ENCODE results near the gene MRPL22.
"Not testable (repeated sequence)": the region's sequence is repeated elsewhere in the genome, so short reads cannot be mapped to it uniquely, and the experiment has no call there.

Gene MRPL22

DNA sequence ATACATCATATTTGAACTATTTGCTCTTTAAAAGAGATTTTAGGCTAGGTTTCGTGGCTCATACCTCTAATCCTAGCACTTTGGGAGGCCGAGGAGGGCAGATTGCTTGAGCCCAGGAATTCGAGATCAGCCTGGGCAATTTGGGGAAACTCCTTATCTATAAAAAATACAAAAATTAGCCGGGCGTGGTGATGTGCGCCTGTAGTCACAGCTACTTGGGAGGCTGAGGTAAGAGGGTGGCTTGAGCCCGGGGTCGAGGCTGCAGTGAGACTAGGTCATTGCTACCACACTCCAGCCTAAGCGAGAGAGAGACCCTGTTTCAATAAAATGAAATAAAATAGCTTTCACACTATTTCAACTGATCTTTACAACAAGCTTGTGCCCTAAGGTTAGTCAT lies 500 bp upstream of the MRPL22 start:
- no peak for DNase-seq (ENCODE audit: low read depth, low spot score)

DNA sequence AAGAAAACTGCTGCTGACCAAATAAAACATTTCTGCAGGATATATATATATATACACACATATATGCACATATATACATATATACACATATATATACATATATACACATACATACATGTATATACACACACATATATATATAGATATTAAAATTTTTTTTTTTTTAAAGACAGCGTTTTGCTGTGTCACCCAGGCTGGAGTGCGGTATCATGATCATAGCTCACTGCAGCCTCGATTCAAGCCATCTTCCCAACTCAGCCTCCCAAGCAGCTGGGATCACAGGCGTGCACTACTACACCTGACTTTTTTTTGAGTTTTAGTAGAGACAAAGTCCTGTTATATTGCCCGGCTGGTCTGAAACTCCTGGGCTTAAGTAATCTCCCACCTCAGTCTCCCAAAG lies 2.7 kb downstream of the MRPL22 start:
- DNase-seq (ENCODE audit: low read depth, low spot score) = no peak

DNA sequence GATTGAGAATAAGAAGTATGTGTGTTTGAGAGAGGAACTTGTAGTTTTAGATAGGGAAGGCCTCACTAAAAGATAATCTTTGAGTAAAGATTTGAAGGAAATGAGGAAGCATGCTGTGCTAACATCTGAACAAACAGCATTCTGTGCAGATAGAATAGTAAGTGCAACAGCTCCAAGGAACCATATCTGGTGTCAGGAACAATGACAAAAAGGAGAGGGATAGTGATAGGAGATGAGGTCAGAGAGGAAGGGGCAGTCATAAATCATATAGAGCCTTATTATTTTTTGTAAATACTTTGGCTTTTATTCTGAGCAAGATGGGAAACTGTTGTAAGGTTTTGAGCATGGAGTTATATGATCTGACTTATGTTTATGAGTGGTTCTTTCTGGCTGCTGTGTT lies 3.8 kb downstream of the MRPL22 start:
- no peak for DNase-seq (ENCODE audit: low read depth, low spot score)

DNA sequence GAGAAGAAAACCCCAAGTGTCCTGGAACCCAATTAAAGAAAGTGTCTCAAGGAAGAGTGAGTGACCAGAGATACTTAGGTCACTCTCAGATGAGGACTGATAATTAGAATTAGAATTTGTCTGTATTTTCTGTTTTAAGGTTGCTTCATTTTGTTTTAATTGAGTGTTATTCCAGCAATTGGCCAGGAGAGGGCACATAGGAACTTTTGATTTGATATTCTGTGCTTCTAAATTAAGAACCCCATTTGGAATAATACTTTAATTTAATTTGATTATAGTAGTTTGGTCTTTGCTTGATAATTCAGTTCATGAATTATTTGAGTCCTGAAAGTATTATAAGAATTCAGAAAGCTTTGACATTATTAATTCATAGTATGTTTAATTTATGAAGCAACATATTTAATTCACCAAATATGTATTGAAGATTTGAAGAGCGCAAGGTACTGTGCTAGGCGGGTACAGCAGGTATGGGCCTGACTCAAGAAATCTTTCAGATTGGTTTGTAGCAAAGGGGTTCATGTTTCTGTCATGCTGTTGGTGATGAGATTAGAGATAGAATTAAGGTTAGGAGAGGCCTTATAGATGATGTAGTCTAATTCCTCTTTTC lies 4.9 kb downstream of the MRPL22 start:
- DNase-seq (ENCODE audit: low read depth, low spot score) = peak; percentile 28

DNA sequence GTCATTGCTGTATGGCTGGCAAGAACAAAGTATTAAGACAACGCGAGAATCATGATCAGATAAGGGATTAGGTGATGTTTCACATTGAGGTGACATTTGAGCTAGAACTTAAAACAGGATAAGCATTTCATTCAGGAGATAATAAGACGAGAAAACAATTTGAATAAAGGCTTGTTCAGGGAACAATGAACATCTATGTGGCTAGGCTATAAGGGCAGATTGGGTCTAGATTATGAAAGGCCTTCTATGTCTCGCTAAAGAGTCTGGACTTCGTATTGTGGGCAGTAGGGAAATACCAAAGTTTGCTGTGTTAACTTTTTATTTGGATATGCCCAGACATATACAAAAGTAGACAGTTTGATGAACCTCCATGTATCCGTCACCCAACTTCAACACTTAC lies 6.9 kb downstream of the MRPL22 start:
- no peak for DNase-seq (ENCODE audit: low read depth, low spot score)

DNA sequence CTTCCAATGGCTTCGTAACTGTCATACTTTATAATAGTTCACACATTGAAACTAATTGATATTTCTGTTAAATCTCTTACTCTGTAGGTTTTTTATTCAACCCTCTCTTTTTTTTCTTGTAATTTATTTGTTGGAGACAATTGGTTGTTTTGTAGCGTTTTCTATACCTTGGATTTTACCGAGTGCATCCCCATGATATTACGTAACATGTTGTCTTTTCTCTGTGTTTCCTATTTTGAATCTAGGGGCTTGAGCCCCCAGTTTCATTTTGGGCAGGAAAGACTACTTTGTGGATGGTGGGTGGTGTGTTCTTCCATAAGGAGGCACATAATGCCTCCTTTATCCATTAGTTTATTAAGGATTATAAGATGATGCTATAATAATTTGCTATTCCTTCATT lies 7.4 kb downstream of the MRPL22 start:
- no peak for DNase-seq (ENCODE audit: low read depth, low spot score)

DNA sequence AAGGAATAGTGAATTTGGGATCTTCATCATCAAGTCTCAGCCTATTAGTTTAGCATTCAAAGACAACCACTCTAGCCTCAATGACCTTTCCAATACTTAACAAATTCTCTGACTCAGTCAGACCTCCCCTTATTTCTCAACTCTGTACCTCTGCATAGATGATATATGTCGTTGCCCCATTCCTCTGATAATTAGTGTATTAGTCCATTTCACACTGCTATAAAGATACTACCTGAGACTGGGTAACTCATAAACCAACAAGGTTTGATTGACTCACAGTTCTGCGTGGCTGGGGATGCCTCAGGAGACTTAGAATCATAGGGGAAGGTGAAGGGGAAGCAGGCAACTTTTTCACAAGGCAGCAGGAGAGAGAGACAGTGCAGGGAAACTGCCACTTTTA lies 8.9 kb downstream of the MRPL22 start:
- no peak for DNase-seq (ENCODE audit: low read depth, low spot score)

DNA sequence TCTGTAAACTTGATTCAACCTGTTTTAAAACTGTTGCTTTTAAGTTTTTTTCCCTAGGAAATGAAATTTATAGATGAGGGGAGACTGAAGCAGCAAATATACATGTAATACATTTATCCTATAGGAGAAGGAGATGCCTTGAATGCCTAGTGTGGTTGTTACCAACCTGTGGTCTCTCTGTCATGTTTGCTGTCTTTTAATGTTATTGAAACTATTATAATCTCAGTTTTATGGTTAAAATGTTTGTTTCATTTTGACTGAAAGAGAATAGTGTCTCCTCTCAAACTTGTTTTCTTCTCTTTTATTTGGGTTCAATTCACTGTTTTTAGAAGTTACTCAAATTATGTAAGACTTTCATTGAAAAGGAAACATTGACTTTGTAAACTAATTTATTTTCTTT lies 15.8 kb downstream of the MRPL22 start:
- DNase-seq (ENCODE audit: low read depth, low spot score) = no peak

DNA sequence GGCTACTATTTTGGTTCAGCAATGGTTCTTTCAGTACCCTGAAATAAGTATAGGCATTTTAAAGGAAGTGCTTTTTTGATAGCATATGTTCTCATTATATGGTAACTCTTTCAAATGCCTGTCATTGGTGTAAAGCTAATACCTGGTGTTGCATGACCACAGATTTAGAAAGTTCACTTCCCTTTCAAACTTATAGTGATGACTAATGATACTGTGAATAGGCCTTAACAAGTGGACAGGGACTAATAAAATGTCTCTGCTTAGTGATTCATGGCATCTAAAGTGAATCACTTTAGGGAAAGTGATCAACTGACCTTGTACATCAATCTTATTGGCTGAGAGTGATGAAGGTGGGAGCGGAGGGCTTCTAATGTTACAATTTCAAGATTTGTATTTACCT lies 21.6 kb downstream of the MRPL22 start:
- DNase-seq (ENCODE audit: low read depth, low spot score) = peak; percentile 7

DNA sequence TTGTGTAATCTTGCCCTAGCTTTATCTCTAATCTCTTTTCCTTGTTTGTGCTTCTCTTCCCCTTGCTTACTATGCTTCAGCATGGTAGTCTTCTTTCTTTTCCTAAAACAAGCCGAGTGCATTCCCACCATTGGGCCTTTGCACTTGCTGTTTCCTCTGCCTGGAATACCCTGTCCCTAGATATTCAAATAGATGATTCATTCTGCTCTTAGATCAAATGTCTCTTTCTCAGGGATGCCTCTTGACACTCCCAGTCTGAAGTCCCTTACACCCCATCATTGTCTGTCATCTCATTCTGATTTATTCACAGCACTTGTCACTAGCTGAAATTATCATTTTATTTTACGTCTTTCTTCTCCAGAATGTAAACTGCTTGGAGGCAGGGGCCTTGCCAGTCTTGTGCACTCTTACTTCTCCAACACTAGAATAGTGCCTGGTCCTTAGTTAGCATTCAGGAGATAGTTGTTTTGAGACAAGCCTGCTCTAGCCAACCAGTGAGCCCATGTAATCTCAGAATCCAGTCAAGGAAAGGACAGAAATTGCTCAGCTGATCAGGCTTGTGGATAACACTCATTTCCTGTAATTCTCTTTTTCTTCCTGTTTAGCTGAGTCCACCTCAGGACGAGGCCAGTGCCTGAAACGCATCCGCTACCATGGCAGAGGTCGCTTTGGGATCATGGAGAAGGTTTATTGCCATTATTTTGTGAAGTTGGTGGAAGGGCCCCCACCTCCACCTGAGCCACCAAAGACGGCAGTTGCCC lies 25.4 kb downstream of the MRPL22 start:
- no peak for DNase-seq (ENCODE audit: low read depth, low spot score)

DNA sequence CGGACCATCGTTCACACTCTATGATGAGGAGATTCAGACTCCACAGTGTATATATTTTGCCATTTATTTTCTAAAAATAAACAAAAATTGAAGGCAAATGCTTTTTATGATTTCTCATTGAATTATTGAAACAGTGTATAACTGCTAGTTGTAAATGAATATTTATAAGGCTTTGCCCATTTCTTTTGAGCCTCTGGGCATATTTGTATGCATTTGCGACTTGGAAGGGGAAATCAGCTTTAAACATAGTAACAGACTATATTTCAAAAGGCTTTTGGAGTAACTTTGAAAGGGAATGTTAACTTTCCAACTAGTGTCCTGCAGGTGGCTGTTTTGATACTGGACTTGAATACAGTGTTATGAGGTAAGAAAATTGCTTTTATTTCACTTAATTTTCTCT lies 26.0 kb downstream of the MRPL22 start:
- DNase-seq (ENCODE audit: low read depth, low spot score) = no peak

DNA sequence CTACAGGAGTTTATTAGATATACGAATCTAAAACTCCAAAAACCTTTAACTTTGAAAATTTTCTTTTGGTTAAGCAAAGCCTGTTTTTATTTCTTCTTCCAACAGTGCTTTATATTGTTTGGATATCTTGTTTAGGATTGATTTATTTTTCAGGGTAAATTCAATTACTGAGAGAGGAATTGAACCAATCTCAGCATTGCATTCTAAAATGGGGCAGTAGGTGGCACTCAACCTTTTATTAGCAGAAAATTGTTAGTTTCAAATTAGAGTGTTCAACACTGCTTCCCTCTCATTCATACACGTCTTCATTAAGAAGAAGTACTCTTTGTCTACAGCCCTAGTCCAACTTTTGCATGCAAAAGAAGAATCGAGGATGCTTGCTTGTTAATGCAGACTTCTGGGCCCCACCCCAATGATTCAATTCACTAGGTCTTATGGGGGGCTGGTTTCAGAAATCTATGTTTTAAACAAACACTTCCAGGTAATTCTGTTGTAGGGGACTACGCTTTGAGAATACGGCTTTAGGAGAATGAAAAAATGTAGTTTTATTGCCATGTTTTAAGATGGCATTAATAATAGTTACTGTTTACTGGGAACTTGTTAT lies 26.6 kb downstream of the MRPL22 start:
- peak; percentile 17 for DNase-seq (ENCODE audit: low read depth, low spot score)

DNA sequence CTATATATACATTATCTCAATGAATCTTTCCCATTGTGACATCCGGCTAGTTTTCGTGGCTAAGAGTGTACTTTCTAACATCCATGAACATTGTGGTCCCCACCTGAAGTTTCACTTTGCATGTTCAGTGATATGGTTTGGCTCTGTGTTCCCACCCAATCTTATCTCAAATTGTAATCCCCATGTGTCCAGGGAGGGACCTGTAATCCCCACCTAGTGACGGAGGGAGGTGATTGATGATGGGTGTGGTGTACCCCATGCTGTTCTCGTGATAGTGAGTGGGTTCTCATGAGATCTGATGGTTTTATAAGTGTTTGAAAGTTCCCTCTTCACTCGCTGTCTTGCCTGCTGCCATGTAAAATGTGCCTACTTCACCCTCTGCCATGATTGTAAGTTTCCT lies 28.1 kb downstream of the MRPL22 start:
- no peak for DNase-seq (ENCODE audit: low read depth, low spot score)

DNA sequence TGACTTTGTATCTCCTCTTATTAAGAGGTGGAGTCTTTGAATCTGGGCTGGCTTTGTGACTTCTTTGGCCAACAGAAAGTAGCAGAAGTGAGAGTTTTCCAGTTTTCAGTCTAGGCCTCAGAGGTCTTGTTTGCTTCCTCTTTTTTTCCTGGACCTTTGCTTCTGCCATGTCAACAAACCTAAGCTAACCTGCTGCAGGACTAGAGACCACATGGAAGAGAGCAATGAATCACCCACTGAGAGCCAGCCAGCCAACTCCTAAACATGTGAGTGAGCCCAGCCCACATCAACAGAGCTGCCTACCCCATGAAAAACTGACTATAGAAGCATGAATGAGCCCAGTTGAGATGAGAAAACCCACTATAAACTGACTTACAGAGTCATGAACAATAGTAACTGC lies 29.9 kb downstream of the MRPL22 start:
- peak; percentile 51 for DNase-seq (ENCODE audit: low read depth, low spot score)

DNA sequence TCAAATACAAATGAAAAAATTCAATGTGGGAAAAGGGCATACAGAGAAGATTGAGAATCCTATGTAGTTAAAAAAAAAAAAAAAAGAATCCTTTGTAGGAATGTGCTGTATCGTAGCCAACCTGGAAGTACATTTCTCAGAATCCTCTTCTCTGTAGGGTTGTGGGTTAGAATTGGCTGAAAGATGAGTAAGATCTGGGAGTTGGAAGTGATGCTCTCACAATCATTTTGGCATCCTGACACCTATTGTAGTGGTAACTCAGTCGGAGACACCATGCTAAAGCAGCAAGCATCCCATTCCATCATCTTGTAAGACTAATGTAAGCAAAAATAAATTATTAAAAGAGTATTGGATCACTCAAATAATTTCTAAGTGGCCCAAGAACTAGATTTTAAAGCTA lies 30.6 kb downstream of the MRPL22 start:
- DNase-seq (ENCODE audit: low read depth, low spot score) = peak; percentile 33

DNA sequence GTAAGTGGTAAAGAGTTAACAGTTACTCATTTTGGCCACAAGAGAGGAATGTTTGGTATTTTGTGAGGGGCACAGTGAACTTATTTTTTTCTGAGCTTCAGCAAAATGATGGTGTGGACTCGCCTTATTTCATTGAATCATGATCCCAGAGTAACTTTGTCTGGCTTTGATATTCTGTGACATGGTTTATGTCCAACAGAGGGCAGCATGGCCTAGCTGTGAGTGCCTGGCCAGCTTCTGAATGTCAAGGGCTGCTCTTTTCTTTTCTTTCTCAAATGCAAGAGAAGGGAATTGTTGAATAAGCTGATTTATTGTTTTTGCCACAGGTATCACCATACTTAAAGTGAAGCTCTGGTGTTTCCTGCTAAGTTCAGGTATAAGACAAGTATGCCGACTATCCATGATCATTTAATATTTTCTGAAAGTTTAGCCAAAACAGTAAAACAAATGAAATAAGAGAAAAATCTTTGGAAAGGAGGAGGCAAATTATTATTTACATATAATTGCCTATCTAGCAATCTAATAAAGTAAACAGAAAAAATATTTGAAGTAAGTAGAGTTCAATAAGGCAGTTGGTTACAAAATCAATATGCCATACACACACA lies 31.7 kb downstream of the MRPL22 start:
- DNase-seq (ENCODE audit: low read depth, low spot score) = peak; percentile 71

DNA sequence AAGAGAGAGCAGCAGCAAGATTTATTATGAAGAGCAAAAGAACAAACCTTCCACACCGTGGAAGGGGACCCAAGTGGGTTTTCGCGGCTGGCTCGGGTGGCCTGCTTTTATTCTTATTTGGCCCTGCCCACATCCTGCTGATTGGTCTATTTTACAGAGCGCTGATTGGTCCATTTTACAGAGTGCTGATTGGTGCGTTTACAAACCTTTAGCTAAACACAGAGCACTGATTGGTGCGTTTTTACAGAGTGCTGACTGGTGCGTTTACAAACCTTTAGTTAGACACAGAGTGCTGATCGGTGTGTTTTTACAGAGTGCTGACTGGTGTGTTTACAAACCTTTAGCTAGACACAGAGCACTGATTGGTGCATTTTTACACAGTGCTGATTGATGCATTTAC lies 35.2 kb downstream of the MRPL22 start:
- not testable (repeated sequence) for DNase-seq (ENCODE audit: low read depth, low spot score)

DNA sequence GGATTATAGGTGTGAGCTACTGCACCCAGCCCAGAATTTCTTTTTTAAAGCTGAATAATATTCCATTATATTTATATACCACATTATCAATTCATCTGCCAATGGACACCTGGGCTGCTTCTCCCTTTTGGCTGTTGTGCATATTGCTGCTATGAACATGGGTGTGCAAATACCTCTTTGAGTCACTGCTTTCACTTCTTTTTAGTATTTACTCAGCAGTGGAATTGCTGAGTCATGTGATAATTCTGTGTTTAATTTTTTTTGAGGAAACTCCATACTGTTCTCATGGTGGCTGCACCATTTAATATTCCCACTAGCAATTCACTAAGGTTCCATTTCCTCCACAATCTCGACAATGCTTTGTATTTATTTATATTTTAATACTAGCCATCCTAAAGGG lies 36.5 kb downstream of the MRPL22 start:
- peak; percentile 11 for DNase-seq (ENCODE audit: low read depth, low spot score)

DNA sequence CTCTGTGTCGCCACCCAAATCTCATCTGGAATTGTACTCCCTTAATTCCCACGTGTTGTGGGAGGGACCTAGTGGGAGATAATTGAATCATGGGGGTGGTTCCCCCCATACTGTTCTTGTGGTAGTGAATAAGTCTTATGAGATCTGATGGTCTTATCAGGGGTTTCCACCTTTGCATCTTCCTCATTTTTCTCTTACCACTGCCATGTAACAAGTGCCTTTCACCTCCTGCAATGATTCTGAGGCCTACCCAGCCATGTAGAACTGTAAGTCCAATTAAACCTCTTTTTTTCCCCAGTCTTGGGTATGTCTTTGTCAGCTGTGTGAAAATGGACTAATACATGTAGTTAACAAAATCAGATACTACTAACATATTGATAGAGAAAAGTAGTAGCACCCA lies 37.4 kb downstream of the MRPL22 start:
- DNase-seq (ENCODE audit: low read depth, low spot score) = not testable (repeated sequence)

DNA sequence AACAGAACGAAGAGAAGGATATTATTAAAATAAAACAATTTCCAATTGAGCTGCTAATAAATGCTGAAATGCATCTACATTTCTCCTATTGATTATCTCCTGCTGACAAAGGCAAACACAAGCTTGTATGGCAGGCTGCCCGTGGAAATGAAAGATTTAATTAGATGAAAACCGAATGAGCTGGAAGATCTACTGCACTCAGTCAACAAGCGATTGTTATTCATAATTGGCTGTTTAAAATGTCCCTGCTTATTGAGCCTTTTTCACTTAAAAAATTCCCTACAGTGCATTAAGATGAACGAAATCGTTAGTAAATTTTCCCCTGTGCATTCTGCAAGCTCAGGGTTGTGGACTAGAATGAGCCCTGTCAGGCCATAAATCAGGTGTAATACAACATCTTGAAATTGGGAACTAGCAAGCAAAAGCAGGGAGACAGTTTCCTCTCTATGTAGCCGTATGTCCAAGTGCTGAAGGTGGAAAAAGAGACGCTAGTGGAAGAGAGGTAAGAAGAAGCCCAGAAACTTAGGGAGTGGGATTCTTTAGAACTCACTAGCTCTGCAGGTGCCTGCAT lies 44.2 kb downstream of the MRPL22 start:
- no peak for DNase-seq (ENCODE audit: low read depth, low spot score)

DNA sequence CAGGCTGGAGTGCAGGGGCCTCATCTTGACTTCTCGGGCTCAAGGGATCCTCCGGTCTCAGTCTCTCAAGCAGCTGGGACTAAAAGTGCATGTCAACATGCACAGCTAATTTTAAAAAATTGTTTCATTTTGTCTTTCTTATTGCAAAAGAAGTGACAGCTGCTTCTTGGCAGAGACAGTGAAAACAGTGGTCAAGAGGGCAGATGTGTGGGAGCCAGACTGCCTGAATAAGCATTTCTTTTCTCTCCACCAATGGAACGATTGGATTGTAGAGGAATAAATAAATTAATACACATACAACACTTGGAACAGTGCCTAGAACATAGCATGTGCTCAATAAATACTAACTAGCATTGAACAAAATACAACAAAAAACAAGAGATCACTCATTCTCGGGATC lies 45.3 kb downstream of the MRPL22 start:
- DNase-seq (ENCODE audit: low read depth, low spot score) = no peak

DNA sequence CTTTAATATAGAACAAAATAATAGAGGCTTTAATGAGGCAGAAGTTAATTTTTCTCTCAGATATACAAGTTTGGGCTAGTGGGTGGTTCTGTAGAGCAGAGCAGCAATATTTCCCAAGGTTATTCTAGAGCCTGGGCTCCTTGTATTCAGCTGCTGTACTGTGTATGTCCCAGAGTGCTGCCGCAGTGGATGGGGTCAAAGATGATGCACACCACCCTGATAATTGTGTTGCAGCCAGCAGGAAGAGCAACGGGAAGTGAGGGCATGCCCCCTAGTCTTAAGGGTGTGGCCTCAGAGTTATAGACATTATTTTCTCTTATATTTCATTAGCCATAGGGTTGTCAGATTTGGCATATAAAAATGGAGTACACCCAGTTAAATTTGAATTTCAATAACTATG lies 48.8 kb downstream of the MRPL22 start:
- DNase-seq (ENCODE audit: low read depth, low spot score) = no peak
